Activated CD8-positive, alpha-beta memory T cell treated with anti-CD3 and anti-CD28 coated beads, Interleukin-2, amount 50 U/mL, for 24 hours (primary cell): Measurements from ENCODE around the gene EHMT1.
"Not testable (repeated sequence)": the region's sequence is repeated elsewhere in the genome, so short reads cannot be mapped to it uniquely, and the experiment has no call there.

Source experiments
- DNase-seq: peaks from one replicate; pipeline ENCODE4 v3.0.0-alpha.2; 2020; ENCODE audit errors: extremely low read depth

Gene EHMT1

DNA sequence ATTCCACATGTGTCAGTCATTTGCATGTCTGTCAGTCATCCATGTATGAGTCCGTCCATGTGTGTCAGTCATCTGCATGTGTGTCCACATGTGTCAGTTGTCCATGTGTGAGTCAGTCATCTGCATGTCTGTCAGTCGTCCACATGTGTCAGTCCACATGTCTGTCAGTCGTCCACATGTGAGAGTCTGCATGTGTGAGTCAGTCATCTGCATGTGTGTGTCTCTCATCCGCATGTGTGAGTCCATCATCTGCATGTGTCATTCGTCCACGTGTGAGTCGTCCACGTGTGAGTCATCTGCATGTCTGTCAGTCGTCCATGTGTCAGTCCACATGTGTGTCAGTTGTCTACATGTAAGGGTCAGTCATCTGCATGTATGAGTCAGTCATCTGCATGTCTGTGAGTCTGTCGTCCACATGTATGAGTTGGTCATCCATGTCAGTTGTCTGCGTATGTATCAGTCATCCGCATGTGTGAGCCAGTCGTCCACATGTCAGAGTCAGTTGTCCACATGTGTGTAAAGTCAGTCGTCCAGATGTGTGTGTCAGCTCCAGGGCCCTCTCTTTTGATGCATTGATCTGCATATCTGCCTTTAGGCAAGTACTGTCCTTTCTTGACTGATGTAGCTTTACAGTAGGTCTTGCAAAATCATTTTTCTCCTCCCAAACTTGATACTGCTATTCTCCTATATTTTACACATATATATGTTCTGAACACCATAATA, 186.3 kb downstream of the EHMT1 start:
- no peak for DNase-seq

- no peak for DNase-seq
These were observed 189.2 kb downstream of the EHMT1 start for GRCh38 chr9:137807721-137808703.

DNA sequence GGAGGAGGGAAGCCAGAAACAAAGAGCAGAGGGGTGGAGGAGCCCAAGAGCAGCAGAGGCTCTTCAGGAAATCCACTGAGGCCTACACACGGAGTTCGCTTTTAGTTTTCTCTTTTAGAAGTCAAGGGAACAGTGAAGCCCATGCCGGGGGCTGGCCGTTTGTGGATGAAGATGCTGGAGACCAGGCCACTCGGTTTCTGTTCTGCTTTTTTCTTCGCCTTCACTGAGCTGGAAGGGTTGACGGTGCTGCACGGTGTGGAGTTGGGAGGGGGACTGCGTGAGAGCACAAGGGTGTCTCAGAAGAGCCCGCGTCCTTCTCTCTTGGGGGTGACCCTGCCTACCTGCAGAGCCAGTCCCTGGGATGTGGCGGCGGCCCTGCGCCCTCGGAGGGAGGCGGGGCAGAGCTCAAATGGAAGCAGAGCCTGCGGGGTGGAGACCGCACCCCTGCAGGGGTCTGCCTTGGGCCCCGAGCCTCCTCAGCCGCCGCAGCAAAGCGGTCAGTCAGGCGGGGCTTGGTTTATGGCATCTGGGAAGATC, 190.3 kb downstream of the EHMT1 start:
- DNase-seq = no peak

GRCh38 chr9:137809726-137810450, 191.1 kb downstream of the EHMT1 start:
- not testable (repeated sequence) for DNase-seq

GRCh38 chr9:137811283-137811870, 192.6 kb downstream of the EHMT1 start:
- no peak for DNase-seq

DNA sequence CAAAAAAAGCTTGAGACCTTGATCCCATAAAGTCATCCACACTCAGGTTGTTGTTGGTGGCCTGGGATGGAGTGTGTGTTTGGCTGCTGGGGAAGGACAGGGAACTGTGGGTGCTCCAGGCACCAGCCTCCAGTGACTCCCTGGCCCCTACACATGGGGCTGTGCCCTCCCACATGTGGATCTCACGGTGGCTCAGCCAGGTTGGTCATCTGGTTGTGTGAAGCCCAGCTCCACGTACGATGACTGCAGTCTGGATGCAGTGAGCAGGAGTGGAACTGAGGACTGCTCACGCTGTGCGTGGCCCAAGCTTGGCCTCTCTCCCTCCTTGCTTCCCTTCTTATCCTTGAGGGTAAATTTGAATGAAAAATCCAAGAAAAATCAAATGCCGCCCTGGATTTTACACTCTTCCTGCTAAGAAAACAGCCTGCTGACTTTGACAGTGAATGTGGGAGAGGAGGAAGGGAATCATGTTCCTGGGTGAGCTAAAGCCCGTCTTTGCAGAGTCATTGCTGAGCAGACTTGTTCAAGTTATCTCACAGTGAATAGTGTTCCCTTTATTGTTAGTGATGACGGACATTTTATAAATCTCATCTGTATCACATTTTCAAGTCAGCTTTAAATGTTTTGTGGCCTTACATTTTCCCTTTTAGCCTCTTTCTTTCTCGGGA, 193.7 kb downstream of the EHMT1 start:
- DNase-seq = no peak

DNA sequence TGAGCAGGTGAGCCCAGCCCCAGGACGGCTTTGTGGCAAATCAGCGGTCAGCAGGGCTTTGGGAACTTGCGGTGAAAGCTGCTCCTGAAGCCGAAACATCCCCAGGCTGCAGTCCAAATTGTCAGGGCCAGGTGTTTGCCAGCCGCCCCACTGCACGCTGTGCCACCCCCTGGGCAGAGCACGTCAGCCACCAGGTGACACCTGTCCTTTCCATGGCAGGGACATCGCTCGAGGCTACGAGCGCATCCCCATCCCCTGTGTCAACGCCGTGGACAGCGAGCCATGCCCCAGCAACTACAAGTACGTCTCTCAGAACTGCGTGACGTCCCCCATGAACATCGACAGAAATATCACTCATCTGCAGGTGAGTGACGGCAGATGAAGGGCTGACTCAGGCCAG, 194.4 kb downstream of the EHMT1 start:
- DNase-seq = no peak

GRCh38 chr9:137813651-137814415, 195.0 kb downstream of the EHMT1 start:
- no peak for DNase-seq

- no peak for DNase-seq
These were observed 195.6 kb downstream of the EHMT1 start for GRCh38 chr9:137814436-137814835.

DNA sequence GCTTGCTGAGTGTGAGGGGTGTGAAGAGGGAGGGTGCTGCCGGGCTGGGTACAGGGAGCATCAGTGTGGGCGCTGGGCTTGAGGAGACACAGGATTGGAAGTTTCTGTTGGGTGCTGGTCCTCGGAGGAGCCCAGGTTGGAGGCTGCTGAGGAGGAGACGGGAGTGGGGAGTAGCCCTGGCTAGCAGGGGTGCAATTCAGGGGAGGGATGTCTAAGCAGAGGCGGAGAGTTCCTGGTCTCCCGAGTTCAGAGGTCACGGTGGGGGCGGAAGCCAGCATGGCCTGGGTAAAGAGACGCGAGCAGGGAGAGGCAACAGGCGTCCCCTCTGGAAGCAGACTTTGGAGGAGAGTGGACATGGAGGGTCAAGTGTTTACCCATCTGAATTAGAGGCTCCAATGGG, 196.0 kb downstream of the EHMT1 start:
- no peak for DNase-seq

GRCh38 chr9:137815256-137816255, 196.8 kb downstream of the EHMT1 start:
- DNase-seq = no peak

DNA sequence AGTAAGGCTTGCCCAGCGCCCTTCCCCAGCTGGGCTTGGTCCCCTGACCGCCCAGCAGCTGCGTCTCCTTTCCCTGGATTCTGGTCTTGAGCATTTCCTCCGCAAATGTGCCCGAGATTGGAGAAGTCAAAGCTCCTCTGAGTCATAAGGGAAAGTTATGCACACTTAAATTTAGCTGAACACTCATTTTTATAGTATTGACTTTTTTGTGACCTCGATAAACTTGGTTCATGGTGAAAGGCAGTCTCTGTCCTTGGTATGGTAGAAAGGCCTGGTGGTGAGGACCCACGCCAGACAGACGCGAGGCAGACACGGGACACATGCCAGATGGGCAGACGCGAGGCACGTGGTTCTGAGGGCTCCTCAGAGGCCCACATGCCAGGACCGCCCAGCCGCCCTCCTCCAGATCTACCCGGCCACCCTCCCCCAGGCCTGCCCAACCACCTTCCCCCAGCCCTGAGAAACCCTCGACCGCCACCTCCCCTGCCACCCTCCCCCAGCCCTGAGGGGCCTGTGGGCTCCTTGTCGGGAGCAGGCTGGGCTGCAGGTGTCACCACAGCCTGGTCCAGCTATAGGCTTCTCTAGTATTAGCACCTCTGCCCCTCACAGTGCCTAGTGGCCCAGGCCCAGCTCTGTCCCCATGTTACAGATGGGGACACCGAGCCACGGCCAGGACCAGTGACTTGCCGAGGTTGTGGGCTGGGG, 197.9 kb downstream of the EHMT1 start:
- no peak for DNase-seq

- no peak for DNase-seq
These were observed 198.7 kb downstream of the EHMT1 start for GRCh38 chr9:137817236-137818200.

GRCh38 chr9:137818286-137818685, 199.5 kb downstream of the EHMT1 start:
- DNase-seq = no peak

DNA sequence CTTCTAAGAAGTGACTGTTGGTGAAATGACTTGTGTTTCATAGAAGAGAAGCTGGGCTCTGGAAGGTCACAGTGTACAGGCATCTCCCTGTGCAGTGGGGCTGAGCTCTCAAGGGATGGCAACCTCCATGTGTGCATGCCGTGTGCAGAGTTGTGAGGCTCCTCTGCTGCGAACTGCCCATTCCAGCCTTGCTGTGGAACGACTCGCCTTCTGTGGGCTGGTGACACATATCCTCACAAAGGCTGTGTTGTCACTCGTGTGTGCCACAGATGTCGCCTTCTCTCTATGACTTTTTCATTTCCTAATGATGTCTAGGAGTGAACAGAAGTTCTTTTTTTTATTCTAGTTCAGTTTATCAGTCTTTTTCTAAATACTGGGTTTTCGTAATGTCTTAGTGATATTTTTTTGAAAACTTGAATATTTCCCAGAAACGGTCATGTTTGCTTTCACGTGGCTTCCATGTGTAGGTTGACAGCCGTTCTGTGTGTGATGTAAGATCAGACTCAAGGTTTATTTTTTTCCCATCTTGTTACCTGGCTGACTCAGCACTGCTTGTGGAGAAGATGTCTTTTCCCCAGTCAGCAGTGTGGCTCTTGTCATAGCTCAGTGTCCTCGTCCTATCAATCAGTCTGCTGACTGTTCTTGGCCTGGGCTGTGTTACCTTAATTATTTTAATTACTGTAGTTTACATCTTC, 201.5 kb downstream of the EHMT1 start:
- no peak for DNase-seq

GRCh38 chr9:137823986-137824771, 205.4 kb downstream of the EHMT1 start:
- no peak for DNase-seq
